HG02884 (cell line): ENCODE data around the gene SPDYA.

Experiments
- ATAC-seq: cut with Tn5 transposase; IDR thresholded peaks from one replicate; pipeline ENCODE4 v1.9.1; 2021; ENCODE audit warnings: mild to moderate bottlenecking, moderate library complexity; ENCODE audit not compliant: unreplicated experiment

The SPDYA gene

GRCh38 chr2:28824207-28824606, 13.6 kb downstream of the SPDYA start:
- no peak for ATAC-seq

- no peak for ATAC-seq
These were observed 14.2 kb downstream of the SPDYA start for GRCh38 chr2:28824870-28825269.

DNA sequence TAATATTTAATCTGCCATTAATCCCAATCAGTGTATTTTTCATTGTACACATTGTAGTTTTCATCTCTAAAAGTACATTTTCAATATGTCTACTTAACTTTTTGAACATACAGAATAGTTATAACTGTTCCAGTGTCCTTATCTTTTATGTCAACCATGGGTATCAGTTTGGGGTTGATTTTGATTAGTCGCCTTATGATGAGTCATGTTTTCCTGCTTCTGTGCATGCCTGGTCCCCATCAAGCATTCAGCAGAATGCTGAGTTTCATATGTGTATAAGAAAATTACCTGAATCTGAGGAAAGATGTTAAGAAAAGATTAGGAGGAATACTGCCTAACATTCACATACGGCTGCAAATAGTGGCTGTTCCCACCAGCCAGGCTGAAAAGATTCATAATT, 17.7 kb downstream of the SPDYA start:
- ATAC-seq: no peak

DNA sequence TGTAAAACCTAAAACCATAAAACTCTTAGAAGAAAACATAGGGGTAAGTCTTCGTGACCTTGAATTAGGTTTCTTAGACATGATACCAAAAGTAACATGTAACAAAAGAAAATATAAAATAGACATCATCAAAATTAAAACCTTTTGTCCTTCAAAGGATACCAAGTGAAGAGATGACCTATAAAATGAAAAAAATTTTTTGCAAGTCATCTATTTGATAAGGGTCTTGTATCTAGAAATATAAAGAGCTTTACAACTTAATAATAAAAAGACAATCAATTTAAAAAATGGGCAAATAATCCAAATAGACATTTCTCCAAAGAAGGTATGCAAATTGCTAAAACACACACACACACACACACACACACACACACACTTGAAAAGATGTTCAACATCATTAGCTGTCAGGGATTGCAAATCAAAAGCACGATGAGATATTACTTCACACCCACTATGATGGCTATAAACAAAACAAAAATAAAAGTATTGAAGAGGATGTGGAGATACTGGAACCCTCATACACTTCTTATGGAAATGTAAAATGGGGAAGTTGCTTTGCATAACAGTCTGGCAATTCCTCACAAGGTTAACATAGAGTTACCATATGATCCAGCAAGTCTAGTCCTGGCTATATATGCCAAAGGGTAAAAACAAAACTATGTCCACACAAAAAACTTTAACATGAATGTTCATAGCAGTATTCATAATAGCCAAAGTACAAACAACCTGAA, 23.3 kb downstream of the SPDYA start:
- no peak for ATAC-seq

- no peak for ATAC-seq
These were observed 25.1 kb downstream of the SPDYA start for GRCh38 chr2:28835781-28836180.

DNA sequence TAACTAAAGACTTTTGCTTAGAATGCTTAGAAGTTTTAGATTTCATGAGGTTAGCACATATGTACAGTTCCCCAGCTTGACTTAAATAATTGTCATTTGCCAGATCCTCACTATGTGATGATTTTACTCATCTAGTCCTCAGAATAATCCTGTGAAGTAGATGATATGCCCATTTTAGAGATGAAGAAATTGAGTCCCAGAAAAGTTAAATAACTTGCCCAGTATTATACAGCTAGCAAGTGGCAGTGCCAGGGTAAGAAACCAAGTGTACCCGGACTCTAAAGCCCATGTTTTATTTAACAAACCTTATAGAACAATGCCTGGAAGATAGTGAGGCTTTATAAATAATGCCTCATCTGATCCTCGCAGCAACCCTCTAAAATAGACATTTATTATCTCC, 28.3 kb downstream of the SPDYA start:
- ATAC-seq: no peak

GRCh38 chr2:28842042-28842441, 31.4 kb downstream of the SPDYA start:
- ATAC-seq: no peak

DNA sequence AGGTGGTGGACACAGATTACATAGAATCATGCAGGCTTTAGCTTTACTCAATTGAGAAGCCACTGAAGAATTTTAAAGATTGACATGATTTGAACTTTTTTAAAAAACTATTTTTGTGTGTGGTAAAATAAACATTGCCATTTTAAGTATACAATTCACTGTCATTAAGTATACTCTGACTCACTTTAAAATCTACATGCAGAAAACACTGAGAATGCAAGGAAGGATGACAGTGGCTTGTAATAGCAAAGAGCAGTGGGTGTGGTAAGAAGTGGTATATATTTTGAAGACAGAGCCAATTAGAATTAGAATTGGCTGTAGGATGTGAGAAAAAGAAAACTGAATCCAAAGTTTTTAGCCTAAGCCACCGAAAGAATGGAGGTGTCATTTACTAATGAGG, 44.6 kb downstream of the SPDYA start:
- no peak for ATAC-seq

DNA sequence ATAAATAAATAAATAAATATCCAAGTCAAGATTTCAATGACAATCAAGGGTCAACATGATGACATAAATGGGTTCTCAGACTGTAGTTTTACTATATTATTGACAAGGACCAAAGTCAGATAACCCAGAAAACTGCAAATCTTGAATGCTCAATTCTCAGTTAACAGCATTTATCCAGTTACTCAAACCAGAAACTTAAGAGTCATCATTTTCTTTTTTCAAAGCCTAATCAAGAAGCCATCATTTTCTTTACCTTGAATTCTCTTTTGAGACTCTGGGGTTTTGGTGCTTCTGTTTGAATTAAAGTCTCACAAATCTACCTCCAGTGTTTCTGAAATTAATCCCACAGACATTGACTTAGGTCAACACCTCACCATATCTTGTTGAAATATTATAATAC, 45.3 kb downstream of the SPDYA start:
- ATAC-seq: no peak

DNA sequence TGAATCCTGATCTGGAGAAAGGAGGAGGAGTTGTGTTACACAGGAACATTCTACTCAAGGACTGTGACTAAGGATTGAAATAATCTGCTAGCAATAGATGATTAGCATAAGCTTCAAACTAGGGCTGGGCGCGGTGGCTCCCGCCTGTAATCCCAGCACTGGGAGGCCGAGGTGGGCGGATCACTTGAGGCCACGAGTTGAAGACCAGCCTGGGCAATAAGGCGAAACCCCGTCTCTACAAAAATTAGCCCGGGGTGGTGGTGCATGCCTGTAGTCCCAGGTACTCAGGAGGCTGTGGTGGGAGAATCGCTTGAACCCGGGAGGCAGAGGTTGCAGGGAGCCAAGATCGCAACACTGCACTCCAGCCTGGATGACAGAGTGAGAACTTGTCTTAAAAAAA, 58.0 kb downstream of the SPDYA start:
- ATAC-seq: no peak

- ATAC-seq: peak; percentile 14
These were observed 59.0 kb downstream of the SPDYA start for GRCh38 chr2:28869494-28870145.

- ATAC-seq: peak; percentile 84
These were observed 59.7 kb downstream of the SPDYA start, which contains the start of gene TRMT61B for GRCh38 chr2:28870146-28870891. Gene TRMT61B (minus strand): TSS chr2:28870309. CDS start chr2:28870277, 32 bp downstream.

GRCh38 chr2:28871620-28872019, 61.0 kb downstream of the SPDYA start:
- ATAC-seq: no peak

DNA sequence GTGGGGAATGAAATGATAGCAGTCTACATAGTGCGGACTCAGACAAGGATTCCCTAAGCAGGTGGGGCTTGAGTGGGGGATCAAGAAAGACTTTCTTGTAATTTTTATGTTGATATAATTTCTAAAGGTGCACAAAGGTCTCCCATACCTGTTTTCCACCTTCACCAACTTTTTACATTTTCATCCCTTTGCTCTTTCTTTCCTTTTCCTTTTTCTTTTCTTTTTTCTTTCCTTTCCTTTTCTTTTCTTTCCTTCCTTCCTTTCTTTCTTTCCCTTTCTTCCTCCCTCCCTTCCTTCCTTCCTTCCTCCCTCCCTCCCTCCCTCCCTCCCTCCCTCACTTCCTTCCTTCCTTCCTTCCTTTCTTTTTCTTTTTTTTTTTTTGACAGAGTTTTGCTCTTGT, 69.6 kb downstream of the SPDYA start:
- ATAC-seq: no peak

GRCh38 chr2:28893488-28893887, 82.9 kb downstream of the SPDYA start:
- ATAC-seq: no peak

DNA sequence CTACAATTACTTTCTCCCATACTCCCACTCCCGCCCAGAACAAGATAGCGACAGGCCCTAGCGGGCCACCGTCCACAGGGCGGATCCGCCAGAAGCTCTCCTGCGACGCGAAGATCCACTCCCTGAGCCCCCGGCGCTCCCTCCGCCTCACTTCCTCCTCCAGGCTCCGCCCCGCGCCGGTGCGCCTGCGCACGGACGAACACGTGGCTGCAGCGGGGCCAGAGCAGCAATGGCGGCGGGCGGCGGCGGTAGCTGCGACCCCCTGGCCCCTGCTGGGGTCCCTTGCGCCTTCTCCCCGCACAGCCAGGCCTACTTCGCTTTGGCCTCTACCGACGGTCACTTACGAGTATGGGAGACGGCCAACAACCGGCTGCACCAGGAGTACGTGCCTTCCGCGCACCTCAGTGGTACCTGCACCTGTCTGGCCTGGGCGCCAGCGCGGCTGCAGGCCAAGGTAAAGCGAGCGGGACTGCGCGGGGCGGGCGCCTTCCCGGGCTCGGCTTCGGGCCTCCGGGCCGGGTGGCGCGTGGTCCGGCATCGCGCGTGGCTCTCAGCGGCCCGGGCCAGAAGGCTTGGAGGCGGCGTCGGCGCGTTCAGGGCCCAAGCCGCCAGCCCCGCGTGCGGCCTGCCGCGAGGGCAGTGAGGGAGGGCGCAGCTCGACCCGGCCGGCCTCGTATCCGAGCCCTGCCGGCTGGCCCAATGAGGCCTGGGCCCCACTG, 84.0 kb downstream of the SPDYA start, which contains the start of gene WDR43:
Gene WDR43, plus strand, starts transcription at position 198 of the 719 bp plus-strand sequence. Its CDS starts 32 bp downstream, at position 230.
- ATAC-seq: peak; percentile 85

- peak; percentile 8 for ATAC-seq
These were observed 84.7 kb downstream of the SPDYA start for GRCh38 chr2:28895189-28895893.

- no peak for ATAC-seq
These were observed 86.3 kb downstream of the SPDYA start for GRCh38 chr2:28896906-28897305.

- no peak for ATAC-seq
These were observed 87.4 kb downstream of the SPDYA start for GRCh38 chr2:28898048-28898447.
